HG02642 (cell line): ENCODE measurements around the gene BLTP3A.
"Not testable (repeated sequence)": the region's sequence is repeated elsewhere in the genome, so short reads cannot be mapped to it uniquely, and the experiment has no call there.

Source experiments
- ATAC-seq: cut with Tn5 transposase; IDR thresholded peaks from one replicate; pipeline ENCODE4 v1.9.1; 2021; ENCODE audit warnings: mild to moderate bottlenecking; ENCODE audit not compliant: unreplicated experiment, poor library complexity

The BLTP3A gene, protein sequence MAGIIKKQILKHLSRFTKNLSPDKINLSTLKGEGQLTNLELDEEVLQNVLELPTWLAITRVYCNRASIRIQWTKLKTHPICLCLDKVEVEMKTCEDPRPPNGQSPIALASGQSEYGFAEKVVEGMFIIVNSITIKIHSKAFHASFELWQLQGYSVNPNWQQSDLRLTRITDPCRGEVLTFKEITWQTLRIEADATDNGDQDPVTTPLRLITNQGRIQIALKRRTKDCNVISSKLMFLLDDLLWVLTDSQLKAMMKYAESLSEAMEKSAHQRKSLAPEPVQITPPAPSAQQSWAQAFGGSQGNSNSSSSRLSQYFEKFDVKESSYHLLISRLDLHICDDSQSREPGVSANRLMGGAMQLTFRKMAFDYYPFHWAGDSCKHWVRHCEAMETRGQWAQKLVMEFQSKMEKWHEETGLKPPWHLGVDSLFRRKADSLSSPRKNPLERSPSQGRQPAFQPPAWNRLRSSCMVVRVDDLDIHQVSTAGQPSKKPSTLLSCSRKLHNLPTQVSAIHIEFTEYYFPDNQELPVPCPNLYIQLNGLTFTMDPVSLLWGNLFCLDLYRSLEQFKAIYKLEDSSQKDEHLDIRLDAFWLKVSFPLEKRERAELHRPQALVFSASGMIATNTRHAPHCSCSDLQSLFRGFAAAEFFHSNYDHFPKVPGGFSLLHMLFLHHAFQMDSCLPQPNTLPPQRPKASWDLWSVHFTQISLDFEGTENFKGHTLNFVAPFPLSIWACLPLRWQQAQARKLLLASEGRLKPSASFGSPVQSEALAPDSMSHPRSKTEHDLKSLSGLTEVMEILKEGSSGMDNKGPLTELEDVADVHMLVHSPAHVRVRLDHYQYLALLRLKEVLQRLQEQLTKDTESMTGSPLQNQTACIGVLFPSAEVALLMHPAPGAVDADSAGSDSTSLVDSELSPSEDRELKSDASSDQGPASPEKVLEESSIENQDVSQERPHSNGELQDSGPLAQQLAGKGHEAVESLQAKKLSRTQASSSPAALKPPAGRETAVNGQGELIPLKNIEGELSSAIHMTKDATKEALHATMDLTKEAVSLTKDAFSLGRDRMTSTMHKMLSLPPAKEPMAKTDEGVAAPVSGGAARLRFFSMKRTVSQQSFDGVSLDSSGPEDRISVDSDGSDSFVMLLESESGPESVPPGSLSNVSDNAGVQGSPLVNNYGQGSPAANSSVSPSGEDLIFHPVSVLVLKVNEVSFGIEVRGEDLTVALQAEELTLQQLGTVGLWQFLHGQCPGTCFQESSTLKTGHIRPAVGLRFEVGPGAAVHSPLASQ (N-terminal part only)

DNA sequence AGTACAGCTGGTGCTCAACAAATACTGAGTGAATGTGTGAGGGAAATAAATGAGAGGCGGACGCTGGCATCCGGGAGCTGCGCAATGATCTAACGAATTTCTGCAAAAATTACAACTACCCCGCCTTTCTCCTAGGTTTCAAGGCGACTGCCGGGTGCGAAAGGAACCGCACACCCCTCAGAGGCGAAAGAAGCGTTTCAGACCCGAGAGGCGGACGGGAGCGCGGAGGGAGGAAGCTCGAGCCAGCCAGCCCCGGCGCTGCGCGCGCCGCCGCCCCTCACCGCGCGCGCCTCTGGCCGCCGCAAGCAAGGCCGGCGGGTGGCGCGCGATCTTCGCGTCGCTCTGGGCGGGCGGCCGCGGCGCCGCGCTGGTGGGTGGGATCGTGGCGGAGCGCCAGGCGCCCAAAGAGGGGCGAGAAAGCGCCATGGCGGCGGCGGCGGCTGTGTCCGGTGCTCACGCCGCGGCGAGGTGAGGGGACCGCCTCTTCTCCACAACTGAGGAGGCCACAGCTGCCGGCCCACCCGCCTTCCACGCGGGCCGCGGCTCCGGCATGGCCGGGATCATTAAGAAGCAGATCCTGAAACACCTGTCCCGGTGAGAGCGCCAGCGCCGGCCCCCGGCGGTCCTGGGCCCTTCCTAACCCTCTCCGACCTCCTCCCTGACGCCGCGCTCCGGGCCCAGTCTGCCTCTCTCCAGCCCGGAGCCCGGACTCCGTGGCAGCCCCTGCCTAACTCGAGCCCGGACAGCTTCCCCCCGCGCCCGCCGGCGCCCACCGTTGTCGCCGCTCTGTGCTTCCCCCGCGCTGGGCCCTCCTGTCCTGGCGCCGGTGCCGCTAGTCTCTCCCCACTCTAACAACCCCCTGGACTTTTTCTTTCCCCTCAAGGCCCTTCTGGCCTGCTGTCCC lies at the start of gene BLTP3A:
TSS of gene BLTP3A (plus strand) at position 383 of the 904 bp plus-strand sequence. CDS start at position 551, 168 bp downstream.
- ATAC-seq: peak; percentile 89

DNA sequence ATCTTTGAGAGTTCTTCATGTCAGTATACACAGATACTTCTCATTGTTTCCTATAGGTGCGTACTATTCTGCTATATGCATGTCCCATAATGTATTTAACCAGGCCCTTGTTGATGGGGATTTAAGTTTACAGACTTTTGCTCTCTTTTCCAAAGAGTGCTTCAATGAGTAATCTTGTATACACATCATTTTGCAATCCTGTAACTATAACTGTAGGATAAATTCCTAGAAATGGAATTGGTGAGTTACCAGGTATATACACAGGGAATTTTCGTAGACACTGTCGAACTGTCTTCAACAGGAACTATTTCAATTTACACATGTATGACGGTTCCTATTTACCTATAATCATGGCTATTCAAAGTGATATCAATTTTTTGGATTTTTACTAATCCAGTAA lies 49.8 kb upstream of the BLTP3A start:
- ATAC-seq: no peak

DNA sequence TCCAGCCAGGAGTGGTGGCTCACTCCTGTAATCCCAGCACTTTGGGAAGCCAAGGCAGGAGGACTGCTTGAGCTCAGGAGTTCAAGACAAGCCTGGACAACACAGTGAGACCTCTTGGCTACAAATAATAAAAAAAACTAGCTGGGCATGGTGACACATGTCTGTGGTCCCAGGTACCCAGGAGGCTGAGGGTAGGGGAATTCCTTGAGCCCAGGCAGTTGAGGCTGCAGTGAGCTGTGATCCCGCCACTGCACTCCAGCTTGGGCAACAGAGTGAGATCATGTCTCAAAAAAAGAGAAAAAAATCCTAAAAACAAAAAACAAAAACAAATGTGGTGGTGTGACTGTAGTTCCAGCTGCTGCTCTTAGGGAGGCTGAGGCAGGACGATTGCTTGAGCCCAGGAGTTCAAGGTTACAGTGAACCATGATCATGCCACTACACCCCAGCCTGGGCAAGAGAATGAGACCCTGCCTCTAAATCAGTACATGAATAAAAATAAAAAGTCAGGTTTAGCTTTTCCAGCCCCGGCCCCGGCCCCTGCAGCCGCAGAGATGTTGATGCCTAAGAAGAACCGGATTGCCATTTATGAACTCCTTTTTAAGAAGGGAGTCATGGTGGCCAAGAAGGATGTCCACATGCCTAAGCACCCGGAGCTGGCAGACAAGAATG lies 48.1 kb upstream of the BLTP3A start:
- ATAC-seq: no peak

DNA sequence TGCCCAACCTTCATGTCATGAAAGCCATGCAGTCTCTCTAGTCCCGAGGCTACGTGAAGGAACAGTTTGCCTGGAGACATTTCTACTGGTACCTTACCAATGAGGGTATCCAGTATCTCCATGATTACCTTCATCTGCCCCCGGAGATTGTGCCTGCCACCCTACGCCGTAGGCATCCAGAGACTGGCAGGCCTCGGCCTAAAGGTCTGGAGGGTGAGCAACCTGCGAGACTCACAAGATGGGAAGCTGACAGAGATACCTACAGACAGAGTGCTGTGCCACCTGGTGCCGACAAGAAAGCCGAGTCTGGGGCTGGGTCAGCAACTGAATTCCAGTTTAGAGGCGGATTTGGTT lies 47.6 kb upstream of the BLTP3A start:
- not testable (repeated sequence) for ATAC-seq

DNA sequence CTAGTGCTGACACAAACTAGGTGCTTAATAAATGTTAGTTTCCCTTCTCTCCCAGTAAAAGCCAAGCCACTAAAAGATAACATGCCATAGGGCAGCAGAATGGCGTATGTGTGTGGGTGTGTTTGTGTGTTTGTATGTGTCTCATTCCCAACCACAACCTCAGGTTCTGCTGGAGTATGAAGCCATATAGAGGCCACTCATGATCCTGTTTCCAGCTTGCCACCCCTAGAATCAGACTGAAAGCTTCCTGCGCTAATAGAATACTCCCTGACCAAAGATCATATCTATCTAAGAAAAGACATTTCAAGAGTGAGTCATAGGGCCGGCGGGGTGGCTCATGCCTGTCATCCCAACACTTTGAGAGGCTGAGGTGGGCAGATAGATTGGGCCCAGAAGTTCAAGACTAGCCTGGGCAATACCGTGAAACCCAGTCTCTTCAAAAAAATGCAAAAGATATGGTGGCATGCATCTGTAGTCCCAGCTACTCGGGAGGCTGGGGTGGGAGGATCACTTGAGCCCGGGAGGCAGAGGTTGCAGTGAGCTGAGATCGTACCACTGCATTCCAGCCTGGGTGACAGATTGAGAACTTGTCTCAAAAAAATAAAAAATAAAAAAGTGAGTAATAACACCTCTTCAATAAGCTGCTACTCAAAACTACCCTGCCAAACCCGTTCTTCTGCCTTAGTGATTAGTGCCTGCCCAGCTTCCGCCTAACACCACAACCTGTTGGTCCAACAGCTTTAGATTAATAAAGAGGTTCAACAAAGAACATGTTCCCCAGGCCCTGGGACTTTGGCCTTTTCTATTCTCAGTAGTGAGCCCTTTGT lies 46.4 kb upstream of the BLTP3A start:
- no peak for ATAC-seq

DNA sequence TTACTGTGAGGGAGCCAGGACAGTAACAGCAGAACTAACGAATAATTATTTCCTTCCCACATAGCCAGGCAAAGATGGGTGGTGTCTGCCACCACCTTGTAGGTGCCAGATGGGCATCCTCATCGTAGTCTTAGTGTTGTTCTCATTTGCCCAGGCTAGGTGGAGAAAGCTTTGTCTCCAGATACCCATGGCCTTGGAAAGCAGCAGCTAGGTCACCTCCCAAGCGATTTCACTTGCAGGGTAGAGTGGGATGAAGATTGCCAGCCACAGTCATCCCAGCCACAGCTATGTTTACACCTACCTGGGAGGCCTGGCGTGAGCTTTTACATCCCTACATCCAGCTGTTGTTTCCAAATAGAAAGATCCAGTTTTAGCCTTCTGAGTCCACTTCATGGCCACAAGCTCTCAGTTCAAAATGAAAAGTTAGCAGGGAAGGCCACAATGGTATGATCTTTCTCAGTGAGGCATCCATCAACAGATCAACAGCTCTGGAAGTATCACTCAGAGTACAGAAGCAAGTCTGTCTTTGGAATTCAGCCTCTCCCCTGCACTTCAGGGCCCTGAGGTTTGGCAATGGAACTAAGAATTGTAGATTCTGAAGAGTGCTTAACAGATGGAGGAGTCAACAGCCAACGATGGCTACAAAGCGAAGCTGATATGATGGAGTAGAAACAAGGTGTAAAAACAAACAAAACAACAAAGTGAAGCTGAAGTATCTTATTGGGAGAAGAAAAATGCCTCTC lies 45.6 kb upstream of the BLTP3A start:
- no peak for ATAC-seq

DNA sequence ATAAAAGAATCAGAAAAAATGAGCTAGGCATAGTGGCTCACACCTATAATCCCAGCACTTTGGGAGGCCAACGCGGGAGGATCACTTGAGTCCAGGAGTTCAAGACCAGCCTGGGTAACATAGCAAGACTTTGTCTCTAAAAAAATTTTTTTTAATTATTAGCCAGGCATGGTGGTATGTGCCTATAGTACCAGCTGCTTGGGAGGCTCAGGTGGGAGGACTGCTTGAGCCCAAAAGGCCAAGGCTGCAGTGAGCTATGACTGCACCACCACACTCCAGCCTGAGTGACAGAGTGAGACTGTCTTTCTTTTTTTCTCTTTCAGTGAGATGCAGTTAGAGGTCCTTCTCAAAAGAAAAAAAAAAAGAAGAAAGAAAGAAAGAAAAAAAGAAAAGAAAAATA lies 43.1 kb upstream of the BLTP3A start:
- ATAC-seq: no peak

DNA sequence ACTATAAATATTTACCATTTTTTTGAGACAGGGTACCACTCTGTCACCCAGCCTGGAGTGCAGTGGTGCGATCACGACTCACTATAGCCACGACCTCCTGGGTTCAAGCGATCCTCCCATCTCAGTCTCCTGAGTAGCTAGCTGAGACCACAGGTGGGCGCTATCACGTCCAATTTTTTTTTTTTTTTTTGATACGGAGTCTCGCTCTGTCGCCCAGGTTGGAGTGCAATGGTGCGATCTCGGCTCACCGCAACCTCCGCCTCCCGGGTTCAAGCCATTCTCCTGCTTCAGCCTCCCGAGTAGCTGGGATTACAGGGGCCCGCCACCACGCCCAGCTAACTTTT lies 35.4 kb upstream of the BLTP3A start:
- ATAC-seq: peak; percentile 13

DNA sequence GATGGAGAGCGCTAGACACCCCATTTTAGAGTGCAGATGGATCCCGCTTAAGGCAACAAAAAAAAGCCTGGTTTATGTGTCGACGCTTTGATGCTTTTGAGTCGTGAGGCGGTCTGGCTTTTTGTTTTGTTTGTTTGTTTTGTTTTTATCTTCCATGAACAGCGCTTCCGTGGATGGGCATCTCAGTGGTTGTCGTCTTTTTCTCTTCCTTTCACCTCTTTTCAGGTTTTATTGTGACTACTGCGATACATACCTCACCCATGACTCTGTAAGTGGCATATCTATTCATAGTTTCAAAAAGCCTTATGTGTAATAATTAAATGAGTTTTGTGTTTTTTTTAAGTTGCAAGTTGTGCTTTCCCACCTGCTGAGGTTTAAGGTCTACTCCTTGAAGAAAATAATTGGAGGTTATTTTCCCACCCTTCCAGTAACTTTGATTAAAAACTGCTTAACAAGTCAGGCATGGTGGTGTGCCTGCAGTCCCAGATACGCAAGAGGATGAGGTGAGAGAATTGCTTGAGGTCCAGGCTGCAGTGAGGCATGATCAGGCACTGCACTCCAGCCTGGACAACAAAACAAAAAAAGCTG lies 34.1 kb upstream of the BLTP3A start:
- no peak for ATAC-seq

DNA sequence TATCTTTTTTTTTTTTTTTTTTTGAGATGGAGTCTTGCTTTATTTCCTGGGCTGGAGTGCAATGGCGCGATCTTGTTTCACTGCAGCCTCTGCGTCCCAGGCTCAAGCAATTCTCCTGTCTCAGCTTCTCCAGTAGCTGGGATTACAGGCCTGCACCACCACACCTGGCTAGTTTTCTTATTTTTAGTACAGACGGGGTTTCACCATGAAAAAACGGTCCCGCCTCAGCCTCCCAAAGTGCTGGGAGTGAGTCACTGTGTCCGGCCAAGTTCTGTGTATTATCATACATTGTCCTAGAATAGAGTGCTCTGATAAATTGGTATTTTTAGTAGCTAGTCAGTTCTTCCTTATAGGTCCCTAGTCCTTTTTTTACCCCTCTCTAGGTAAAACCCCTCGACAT lies 31.8 kb upstream of the BLTP3A start:
- ATAC-seq: no peak

DNA sequence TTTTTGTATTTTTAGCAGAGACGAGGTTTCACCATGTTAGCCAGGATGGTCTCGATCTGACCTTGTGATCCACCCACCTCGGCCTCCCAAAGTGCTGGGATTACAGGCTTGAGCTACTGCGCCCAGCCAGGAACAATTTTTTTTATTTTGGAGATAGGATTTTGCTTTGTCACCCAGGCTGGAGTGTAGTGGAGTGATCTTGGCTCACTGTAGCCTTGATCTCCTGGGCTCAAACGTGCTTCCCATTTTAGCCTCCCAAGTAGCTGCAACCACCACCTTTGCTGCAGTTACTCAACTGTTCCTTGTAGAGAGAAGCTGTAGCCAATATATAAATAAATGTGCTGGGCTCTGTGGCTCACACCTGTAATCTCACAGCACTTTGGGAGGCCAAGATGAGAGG lies 30.2 kb upstream of the BLTP3A start:
- ATAC-seq: not testable (repeated sequence)

DNA sequence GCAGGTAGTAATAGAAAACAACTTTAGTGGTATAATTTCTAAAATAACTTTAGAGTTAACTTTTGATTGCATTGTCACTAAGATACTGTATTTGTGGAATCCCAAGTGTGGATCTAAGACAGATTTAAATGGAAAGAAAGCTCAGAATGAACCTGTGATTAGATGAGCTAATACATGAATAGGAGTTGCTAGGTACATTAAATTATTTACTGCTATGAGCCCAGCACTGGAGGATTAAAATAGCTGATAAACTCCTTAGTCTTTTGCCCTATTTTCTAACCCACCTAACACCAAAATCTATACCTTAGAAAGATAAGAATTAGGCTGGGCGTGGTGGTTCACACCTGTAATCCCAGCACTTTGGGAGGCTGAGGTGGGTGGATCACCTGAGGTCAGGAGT lies 23.7 kb upstream of the BLTP3A start:
- ATAC-seq: no peak

DNA sequence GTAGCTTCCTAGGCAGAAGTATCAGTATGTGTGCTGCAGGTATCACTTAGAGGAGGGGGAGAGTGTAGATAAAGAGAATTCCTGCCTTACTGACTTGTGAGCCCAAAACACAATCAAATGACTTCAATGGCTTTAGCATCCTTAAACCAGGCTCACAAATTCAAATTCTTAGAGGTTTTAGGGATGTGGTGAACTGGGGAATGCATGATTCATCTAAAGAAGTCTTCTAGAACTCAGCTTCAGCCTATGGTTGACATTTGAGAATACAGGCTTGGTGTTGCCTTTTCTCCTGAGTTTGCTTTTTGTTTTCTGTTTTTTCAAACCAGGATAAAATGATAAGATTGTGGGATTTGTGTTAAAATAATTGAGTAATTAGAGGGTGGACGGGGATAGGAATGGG lies 20.2 kb upstream of the BLTP3A start:
- ATAC-seq: no peak

DNA sequence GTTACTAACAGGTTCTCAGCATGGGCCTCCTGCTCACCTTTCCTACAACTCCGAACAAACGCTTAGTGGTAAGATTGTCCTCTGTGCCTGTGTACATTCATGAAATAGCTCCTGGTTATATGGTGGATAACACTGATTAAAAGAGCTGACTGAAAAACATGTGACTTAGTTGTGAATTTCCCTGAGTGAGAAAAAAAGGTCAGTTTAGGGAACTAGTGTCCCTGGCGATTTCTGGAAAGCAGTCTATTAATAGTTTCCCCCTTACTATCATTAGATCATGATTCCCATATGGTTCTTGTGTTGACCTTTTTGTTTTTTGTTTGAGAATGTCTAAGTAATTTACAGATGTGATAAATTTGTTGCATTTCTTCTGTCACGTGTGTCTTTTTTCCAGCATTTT lies 18.9 kb upstream of the BLTP3A start:
- no peak for ATAC-seq

DNA sequence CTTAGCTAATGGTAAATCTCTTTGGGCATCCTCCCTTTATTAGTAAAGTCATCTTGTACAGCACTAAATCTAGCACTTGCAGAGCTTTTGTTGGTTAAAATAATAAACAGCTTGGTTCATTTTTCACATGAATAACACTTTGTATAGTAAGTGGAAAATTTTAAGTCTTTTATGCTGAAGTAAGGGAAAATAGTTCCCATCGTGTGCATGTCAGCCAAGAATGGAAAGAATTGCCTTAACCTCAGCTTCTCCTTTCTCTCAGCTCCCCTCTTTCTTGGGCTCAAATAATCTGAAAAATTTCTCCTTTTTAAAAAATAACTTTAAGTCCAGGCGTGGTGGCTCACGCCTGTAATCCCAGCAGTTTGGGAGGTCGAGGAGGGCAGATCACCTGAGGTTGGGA lies 18.0 kb upstream of the BLTP3A start:
- ATAC-seq: no peak

DNA sequence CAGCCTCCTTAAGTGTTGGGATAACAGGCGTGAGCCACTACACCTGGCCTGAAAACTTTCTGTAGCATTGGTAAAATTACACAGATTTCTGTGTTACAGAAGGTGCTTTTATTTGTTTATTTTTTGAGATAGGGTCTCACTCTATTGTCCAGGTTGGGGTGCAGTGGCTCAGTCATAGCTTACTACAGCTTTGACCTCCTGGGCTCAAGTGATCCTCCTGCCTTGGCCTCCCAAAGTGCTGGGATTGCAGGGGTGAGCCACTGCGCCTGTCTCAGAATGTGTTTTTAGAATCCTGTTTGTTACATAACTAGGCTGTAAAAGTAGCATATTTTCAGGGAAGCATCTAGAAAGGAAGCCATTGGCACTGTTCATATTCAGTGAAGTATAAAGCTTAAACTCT lies 16.9 kb upstream of the BLTP3A start:
- no peak for ATAC-seq

DNA sequence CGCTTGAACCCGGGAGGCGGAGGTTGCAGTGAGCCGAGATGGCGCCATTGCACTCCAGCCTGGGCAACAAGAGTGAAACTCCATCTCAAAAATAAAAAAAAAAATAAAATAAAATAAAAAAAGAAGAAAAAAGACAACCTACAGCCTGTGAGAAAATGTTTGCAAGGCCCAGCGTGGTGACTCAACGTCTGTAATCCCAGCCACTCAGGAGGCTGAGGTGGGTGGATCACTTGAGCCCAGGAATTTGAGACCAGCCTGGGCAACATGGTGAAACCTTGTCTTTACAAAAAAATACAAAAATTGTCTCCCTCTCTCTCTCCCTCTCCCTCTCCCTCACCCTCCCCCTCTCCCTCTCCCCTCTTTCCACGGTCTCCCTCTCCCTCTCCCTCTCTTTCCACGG lies 6.5 kb upstream of the BLTP3A start:
- not testable (repeated sequence) for ATAC-seq
